H1 (cell line): ENCODE results near the gene PRDM15. TPM values are rescaled to one million over a fixed set of nuclear protein-coding genes. Genes with fewer than 3 reads are reported as not detected.

Experiments used
- EP300 ChIP-seq, 2 experiments: IDR thresholded peaks; 1 replicate in 1 of 2; 2 replicates in 1 of 2; pipeline ENCODE4 v1.6.1; 2011 to 2012; ENCODE audit warnings: low read depth in 2 of 2, low read length in 2 of 2, mild to moderate bottlenecking in 2 of 2, borderline replicate concordance in 1 of 2, inconsistent platforms in 1 of 2, moderate library complexity in 1 of 2
- SAP30 ChIP-seq: fragments of 300-600 bp; sonication (generic); IDR thresholded peaks from 2 replicates; pipeline ENCODE4 v1.7.1; 2012; ENCODE audit warnings: low read length, moderate library complexity, mild to moderate bottlenecking, inconsistent platforms; ENCODE audit not compliant: insufficient read depth, insufficient replicate concordance
- SP4 ChIP-seq: IDR thresholded peaks from 2 replicates; pipeline ENCODE4 v1.6.1; 2012; ENCODE audit warnings: low read length, inconsistent platforms
- polyA plus RNA-seq, 7 experiments: library from polyadenylated mRNA; depleted of rRNA in 3 of 7; stranded (reverse) in 5 of 7; unstranded in 2 of 7; fragments of >200 nt in 5 of 7; fragments of 200-250 nt in 2 of 7; gene quantifications; 1 replicate in 5 of 7; 2 replicates in 1 of 7; 4 replicates in 1 of 7; pipeline versions ENCODE4 v1.2.1 to v1.2.3, GENCODE V29; 2011 to 2013; ENCODE audit warnings: missing spikeins in 2 of 7, mixed read lengths in 2 of 7
- total RNA-seq: library from RNA; stranded (reverse); fragmentation: NEBNext Ultra II Directional; extraction: Animal tissue kit (Norgen Biotek cat#: 25700); gene quantifications from 2 replicates; pipeline ENCODE4 v1.2.1, GENCODE V29; 2021

PRDM15 gene
- total and polyA plus RNA-seq, 2 of the 8 experiments (the other 6 are each of a cell fraction or from before 2014, with no cell fraction given) = 9.7 to 10.5 TPM

DNA sequence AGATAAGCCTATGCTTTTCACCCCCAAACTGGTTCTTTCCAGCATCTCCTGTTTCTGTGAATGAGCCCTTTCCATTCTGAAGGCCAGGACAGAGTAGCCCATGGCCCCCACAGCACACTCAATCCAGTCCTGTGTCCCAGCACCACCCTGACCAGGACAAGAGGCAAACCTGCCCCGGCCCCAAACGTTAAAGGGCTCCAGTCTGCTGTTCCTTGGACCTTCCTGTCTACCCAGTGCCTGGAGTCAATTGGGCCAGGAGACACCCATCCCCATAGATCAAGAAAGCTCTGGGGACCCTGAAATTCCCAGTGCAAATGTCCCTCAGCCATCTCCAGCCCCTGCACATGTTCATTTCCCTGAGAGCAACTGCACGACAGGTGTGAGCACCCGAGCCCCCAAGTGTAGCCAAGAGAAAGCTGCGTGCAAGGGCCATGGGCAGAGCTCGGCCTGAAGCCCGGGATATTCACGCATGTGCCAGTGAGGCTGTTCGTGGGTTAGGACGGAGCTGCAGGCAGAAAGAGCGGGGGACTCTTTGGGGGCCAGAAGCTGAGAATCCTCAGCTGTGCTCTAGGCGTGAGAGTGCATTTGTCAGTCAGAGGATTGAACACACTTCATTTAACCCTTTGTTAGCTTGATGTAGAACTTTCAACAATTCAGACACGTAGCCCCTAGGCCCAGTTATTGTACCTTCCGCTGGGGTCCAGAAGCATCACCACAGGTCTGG is 108.1 kb downstream of the PRDM15 start (continued):
- TF ChIP-seq SAP30 = no peak
- no peak for TF ChIP-seq EP300 (IDR thresholded peaks at IDR 0.05; ENCODE audit: borderline replicate concordance in 1 of 2, low read depth in 2 of 2, low read length in 2 of 2)
- TF ChIP-seq SP4 = no peak
- TF ChIP-seq, all 59 proteins: peak for 0
